K562 (cell line): Measurements from ENCODE around the gene SLC7A11. TPM values are rescaled to one million over a fixed set of nuclear protein-coding genes. Genes with fewer than 3 reads are reported as not detected.

Experiments used
- ETV5 ChIP-seq: sonication (generic); formaldehyde crosslinking; IDR thresholded peaks from 2 replicates; pipeline ENCODE4 v1.4.0; 2020; ENCODE audit warnings: low read depth, mild to moderate bottlenecking, missing genetic modification reagents
- EZH2 ChIP-seq: IDR thresholded peaks from 2 replicates; pipeline ENCODE4 v1.6.1; 2012; ENCODE audit warnings: low read depth, mild to moderate bottlenecking, inconsistent platforms, low read length, borderline replicate concordance
- JUN ChIP-seq, 2 experiments: sonication (generic) in 1 of 2; formaldehyde crosslinking in 1 of 2; IDR thresholded peaks; 2 replicates each; pipeline versions ENCODE4 v1.6.1 to v1.8.0; 2012 to 2022; ENCODE audit warnings: borderline replicate concordance in 2 of 2, mild to moderate bottlenecking in 2 of 2, improper control_type of control experiment in 1 of 2, low read depth in 1 of 2, low read length in 1 of 2, missing genetic modification reagents in 1 of 2
- KLF16 ChIP-seq: IDR thresholded peaks from 2 replicates; pipeline ENCODE4 v1.6.1; 2016; ENCODE audit warnings: antibody characterized with exemption
- RREB1 ChIP-seq: fragments of 250-450 bp; sonication (Bioruptor Pico); IDR thresholded peaks from 2 replicates; pipeline ENCODE4 v1.4.0; 2020
- TCF3 ChIP-seq: sonication (generic); formaldehyde crosslinking; IDR thresholded peaks from 2 replicates; pipeline ENCODE4 v1.4.0; 2020; ENCODE audit warnings: mild to moderate bottlenecking, missing genetic modification reagents
- THRAP3 ChIP-seq: fragments of 450-650 bp; IDR thresholded peaks from 2 replicates; pipeline ENCODE4 v1.6.1; 2016; ENCODE audit warnings: mild to moderate bottlenecking, inconsistent platforms, borderline replicate concordance
- ZNF699 ChIP-seq: fragments of 250-450 bp; sonication (Bioruptor Pico); IDR thresholded peaks from 2 replicates; pipeline ENCODE4 v1.8.0; 2021; ENCODE audit warnings: mild to moderate bottlenecking, moderate library complexity; ENCODE audit not compliant: insufficient replicate concordance
- ZNF766 ChIP-seq: fragments of 200-800 bp; sonication (Bioruptor generic); conservative IDR thresholded peaks from 2 replicates; pipeline ENCODE4 v1.6.1; 2016; ENCODE audit warnings: missing genetic modification characterization, missing compliant biosample characterization
- polyA plus RNA-seq, 8 experiments: library from polyadenylated mRNA; depleted of rRNA in 4 of 8; stranded (reverse) in 5 of 8; unstranded in 3 of 8; fragments of >200 nt; fragmentation: Nextera tagmentation in 2 of 8; fragmentation: Illumina TruSeq in 1 of 8; extraction: Ambion mirVana in 2 of 8; extraction: Trizol in 1 of 8; gene quantifications; 2 replicates each; pipeline versions ENCODE4 v1.2.1 to v1.2.3, GENCODE V29; 2011 to 2014; ENCODE audit warnings: inconsistent platforms in 1 of 8, missing spikeins in 1 of 8
- total RNA-seq, 7 experiments: library from RNA; depleted of rRNA in 6 of 7; stranded (reverse); fragments of >200 nt in 6 of 7; fragmentation: Illumina TruSeq in 2 of 7; extraction: Trizol in 2 of 7; gene quantifications; 2 replicates each; pipeline versions ENCODE4 v1.2.1 to v1.2.3, GENCODE V29; 2011 to 2021; ENCODE audit warnings: low replicate concordance in 1 of 7
- TF ChIP-seq, protein P1 (sequence below), 2 experiments: fragments of 450-650 bp; IDR thresholded peaks; 2 replicates each; pipeline ENCODE4 v1.6.1; 2018; ENCODE audit warnings: mild to moderate bottlenecking in 2 of 2, low read depth in 1 of 2; ENCODE audit not compliant: partially characterized antibody in 2 of 2
- TF ChIP-seq, protein P2 (sequence below): sonication (generic); formaldehyde crosslinking; IDR thresholded peaks from 2 replicates; pipeline ENCODE4 v1.9.0; 2022; ENCODE audit warnings: mild to moderate bottlenecking, missing genetic modification reagents
- TF ChIP-seq, protein P3 (sequence below): fragments of 250-450 bp; sonication (Bioruptor Pico); IDR thresholded peaks from 2 replicates; pipeline ENCODE4 v1.4.0; 2020; ENCODE audit warnings: mild to moderate bottlenecking, moderate library complexity, borderline replicate concordance

SLC7A11 gene
- total and polyA plus RNA-seq, 9 of the 15 experiments (the other 6 are each of a cell fraction or from before 2014, with no cell fraction given): 4.5 to 26.1 (median 13.5) TPM

DNA sequence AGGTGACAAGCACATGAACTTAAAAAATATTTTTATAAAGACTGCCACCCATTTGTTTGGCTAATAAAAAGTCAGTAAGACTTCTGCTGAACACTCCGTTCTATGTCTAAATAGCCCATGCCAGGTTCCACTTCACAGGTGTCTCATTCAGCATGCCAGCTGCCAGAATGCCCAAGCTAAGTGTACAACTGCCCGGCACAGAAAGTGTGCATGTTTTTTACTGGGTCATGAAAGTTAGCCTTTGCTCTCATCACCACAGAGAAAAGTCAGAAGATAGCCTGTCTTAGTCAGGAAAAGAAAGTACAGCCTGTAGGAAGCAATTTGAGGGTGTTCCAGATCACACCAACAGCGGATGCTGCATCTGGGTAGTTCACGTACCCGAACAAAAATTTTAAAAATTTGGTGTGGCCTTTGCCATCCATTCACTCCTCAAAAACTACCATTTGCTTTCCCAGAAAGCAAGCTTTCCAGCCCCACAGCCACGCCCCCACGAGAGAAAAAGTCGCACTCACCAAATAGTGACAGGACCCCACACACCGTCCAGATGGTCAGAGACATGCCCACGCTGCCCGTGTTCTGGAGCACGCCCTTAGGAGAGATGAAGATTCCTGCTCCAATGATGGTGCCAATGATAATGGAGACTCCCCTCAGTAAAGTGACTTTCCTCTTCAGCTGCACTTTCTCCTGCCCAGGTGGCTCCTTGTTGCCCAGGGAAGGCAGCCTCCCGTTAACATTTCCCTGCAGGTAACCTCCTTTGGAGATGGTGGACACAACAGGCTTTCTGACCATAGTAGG lies 671 bp downstream of the SLC7A11 start (continued):
- TF ChIP-seq, protein P1, sequence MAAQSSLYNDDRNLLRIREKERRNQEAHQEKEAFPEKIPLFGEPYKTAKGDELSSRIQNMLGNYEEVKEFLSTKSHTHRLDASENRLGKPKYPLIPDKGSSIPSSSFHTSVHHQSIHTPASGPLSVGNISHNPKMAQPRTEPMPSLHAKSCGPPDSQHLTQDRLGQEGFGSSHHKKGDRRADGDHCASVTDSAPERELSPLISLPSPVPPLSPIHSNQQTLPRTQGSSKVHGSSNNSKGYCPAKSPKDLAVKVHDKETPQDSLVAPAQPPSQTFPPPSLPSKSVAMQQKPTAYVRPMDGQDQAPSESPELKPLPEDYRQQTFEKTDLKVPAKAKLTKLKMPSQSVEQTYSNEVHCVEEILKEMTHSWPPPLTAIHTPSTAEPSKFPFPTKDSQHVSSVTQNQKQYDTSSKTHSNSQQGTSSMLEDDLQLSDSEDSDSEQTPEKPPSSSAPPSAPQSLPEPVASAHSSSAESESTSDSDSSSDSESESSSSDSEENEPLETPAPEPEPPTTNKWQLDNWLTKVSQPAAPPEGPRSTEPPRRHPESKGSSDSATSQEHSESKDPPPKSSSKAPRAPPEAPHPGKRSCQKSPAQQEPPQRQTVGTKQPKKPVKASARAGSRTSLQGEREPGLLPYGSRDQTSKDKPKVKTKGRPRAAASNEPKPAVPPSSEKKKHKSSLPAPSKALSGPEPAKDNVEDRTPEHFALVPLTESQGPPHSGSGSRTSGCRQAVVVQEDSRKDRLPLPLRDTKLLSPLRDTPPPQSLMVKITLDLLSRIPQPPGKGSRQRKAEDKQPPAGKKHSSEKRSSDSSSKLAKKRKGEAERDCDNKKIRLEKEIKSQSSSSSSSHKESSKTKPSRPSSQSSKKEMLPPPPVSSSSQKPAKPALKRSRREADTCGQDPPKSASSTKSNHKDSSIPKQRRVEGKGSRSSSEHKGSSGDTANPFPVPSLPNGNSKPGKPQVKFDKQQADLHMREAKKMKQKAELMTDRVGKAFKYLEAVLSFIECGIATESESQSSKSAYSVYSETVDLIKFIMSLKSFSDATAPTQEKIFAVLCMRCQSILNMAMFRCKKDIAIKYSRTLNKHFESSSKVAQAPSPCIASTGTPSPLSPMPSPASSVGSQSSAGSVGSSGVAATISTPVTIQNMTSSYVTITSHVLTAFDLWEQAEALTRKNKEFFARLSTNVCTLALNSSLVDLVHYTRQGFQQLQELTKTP (IDR thresholded peaks at IDR 0.05; ENCODE audit: low read depth in 1 of 2, partially characterized antibody in 2 of 2): no peak
- TF ChIP-seq KLF16 (no peak), ETV5 (0 out of 2 replicates have a peak, but pooled peaks have one; percentile 58), TCF3 (CRISPR knock-in tag) (0 out of 2 replicates have a peak, but pooled peaks have one; percentile 1), ZNF699 (no peak), EZH2 (no peak), RREB1 (CRISPR knock-in tag) (no peak), ZNF766 (CRISPR knock-in tag) (no peak), THRAP3 (peak; percentile 92; the same call in 1 of the 2 replicates), JUN (IDR thresholded peaks at IDR 0.05; ENCODE audit: borderline replicate concordance, low read depth, low read length) (no peak), JUN (CRISPR knock-in tag; IDR thresholded peaks at IDR 0.05; ENCODE audit: borderline replicate concordance) (no peak)
- TF ChIP-seq, protein P2, sequence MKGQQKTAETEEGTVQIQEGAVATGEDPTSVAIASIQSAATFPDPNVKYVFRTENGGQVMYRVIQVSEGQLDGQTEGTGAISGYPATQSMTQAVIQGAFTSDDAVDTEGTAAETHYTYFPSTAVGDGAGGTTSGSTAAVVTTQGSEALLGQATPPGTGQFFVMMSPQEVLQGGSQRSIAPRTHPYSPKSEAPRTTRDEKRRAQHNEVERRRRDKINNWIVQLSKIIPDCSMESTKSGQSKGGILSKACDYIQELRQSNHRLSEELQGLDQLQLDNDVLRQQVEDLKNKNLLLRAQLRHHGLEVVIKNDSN (CRISPR knock-in tag): peak; percentile 49; the same call in 1 of the 2 replicates
- TF ChIP-seq, protein P3, sequence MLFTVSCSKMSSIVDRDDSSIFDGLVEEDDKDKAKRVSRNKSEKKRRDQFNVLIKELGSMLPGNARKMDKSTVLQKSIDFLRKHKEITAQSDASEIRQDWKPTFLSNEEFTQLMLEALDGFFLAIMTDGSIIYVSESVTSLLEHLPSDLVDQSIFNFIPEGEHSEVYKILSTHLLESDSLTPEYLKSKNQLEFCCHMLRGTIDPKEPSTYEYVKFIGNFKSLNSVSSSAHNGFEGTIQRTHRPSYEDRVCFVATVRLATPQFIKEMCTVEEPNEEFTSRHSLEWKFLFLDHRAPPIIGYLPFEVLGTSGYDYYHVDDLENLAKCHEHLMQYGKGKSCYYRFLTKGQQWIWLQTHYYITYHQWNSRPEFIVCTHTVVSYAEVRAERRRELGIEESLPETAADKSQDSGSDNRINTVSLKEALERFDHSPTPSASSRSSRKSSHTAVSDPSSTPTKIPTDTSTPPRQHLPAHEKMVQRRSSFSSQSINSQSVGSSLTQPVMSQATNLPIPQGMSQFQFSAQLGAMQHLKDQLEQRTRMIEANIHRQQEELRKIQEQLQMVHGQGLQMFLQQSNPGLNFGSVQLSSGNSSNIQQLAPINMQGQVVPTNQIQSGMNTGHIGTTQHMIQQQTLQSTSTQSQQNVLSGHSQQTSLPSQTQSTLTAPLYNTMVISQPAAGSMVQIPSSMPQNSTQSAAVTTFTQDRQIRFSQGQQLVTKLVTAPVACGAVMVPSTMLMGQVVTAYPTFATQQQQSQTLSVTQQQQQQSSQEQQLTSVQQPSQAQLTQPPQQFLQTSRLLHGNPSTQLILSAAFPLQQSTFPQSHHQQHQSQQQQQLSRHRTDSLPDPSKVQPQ (CRISPR knock-in tag): no peak
